Tibial artery (tissue), 4 donors: ENCODE data around the gene RUNX2.

ENCODE experiments used
- DNase-seq, 2 donors: peaks; one replicate each; pipeline ENCODE4 v3.0.0-alpha.2; 2019
- H3K27ac ChIP-seq, 2 donors: fragments of 200-600 bp; sonication (generic) in 1 of 2; 1 replicate in 1 of 2; 2 replicates in 1 of 2; pipeline ENCODE4 v1.5.1; 2018 to 2019; ENCODE audit warnings: mild to moderate bottlenecking in 1 of 2
- H3K27me3 ChIP-seq, 2 donors: fragments of 200-600 bp; sonication (generic) in 1 of 2; one replicate each; pipeline versions ENCODE4 v1.5.1 to v1.6.0; 2016 to 2019
- H3K36me3 ChIP-seq, 3 donors: fragments of 200-600 bp; sonication (generic) in 2 of 3; one replicate each; pipeline ENCODE4 v1.5.1; 2016 to 2019; ENCODE audit warnings: mild to moderate bottlenecking in 2 of 3
- H3K4me1 ChIP-seq, 4 donors: fragments of 200-600 bp; sonication (generic) in 2 of 4; 1 replicate in 3 of 4; 2 replicates in 1 of 4; pipeline ENCODE4 v1.5.1; 2016 to 2019
- H3K4me3 ChIP-seq, 2 donors: fragments of 200-600 bp; sonication (generic) in 1 of 2; 1 replicate in 1 of 2; 2 replicates in 1 of 2; pipeline ENCODE4 v1.5.1; 2018 to 2019; ENCODE audit warnings: mild to moderate bottlenecking in 2 of 2
- H3K9me3 ChIP-seq, 3 donors: fragments of 200-600 bp; sonication (generic) in 1 of 3; one replicate each; pipeline ENCODE4 v1.5.1; 2016 to 2019
- CTCF ChIP-seq, 2 experiments: fragments of 200-600 bp in 1 of 2; fragments of 450-650 bp in 1 of 2; IDR thresholded peaks; one replicate each; pipeline ENCODE4 v1.5.1; 2017 to 2019; ENCODE audit warnings: antibody characterized with exemption in 2 of 2, mild to moderate bottlenecking in 1 of 2, moderate library complexity in 1 of 2
- intact Hi-C: fragments of 100-400 bp; cut with DNase I; formaldehyde crosslinking; loops from one replicate; pipeline ENCODE4 v1.15.0; 2023; ENCODE audit warnings: low total_unique reads

The RUNX2 gene

GRCh38 chr6:45633272-45633908 is 305.3 kb downstream of the RUNX2 start:
- no peak for TF ChIP-seq CTCF (IDR thresholded peaks at IDR 0.05)
- Histone ChIP-seq H3K27ac (no peak overlapping the region), H3K4me3 (no peak overlapping the region), H3K9me3 (no peaks in the 10 kb centered on the region), H3K36me3 (no peaks in the 10 kb centered on the region), H3K4me1 (no peaks in the 10 kb centered on the region), H3K27me3 (peaks cover 0 to 2% of the 10 kb centered on the region in 2 donors)
- DNase-seq = no peak
- intact Hi-C loops = no loop called here

GRCh38 chr6:45634231-45634630 is 306.1 kb downstream of the RUNX2 start:
- no peak for TF ChIP-seq CTCF (IDR thresholded peaks at IDR 0.05)
- H3K36me3 ChIP-seq = no peaks in the 10 kb centered on the region
- H3K4me3 ChIP-seq = no peak overlapping the region
- H3K27ac ChIP-seq = no peak overlapping the region
- peaks cover 0 to 2% of the 10 kb centered on the region in 2 donors for H3K27me3 ChIP-seq
- no peak for DNase-seq
- intact Hi-C loops = no loop called here
- no peaks in the 10 kb centered on the region for H3K9me3 ChIP-seq
- H3K4me1 ChIP-seq = no peaks in the 10 kb centered on the region

GRCh38 chr6:45635284-45635867 is 307.2 kb downstream of the RUNX2 start:
- no peaks in the 10 kb centered on the region for H3K36me3 ChIP-seq
- TF ChIP-seq CTCF (IDR thresholded peaks at IDR 0.05) = no peak
- no peaks in the 10 kb centered on the region for H3K9me3 ChIP-seq
- no peak overlapping the region for H3K4me3 ChIP-seq
- intact Hi-C loops = no loop called here
- no peak overlapping the region for H3K27ac ChIP-seq
- peaks cover 0 to 2% of the 10 kb centered on the region in 2 donors for H3K27me3 ChIP-seq
- DNase-seq = no peak
- H3K4me1 ChIP-seq = no peaks in the 10 kb centered on the region

- no peak overlapping the region for H3K4me3 ChIP-seq
- intact Hi-C loops = no loop called here
- H3K27me3 ChIP-seq = peaks cover 0 to 2% of the 10 kb centered on the region in 2 donors
- no peaks in the 10 kb centered on the region for H3K9me3 ChIP-seq
- no peak for TF ChIP-seq CTCF (IDR thresholded peaks at IDR 0.05)
- no peaks in the 10 kb centered on the region for H3K4me1 ChIP-seq
- no peak for DNase-seq
- H3K27ac ChIP-seq = no peak overlapping the region
- H3K36me3 ChIP-seq = no peaks in the 10 kb centered on the region
These were observed 308.9 kb downstream of the RUNX2 start for GRCh38 chr6:45637056-45637455.

- H3K27ac ChIP-seq = no peak overlapping the region
- intact Hi-C loops = no loop called here
- peaks cover 0 to 2% of the 10 kb centered on the region in 2 donors for H3K27me3 ChIP-seq
- no peak overlapping the region for H3K4me3 ChIP-seq
- H3K4me1 ChIP-seq = no peaks in the 10 kb centered on the region
- no peaks in the 10 kb centered on the region for H3K36me3 ChIP-seq
- no peaks in the 10 kb centered on the region for H3K9me3 ChIP-seq
- TF ChIP-seq CTCF (IDR thresholded peaks at IDR 0.05) = no peak
- DNase-seq = no peak
These were observed 309.6 kb downstream of the RUNX2 start for GRCh38 chr6:45637611-45638257.
